Tibial nerve (tissue), 4 donors: ENCODE data around the gene SERPIND1.

ENCODE experiments used
- CTCF ChIP-seq, 5 experiments: fragments of 200-600 bp in 3 of 5; fragments of 450-650 bp in 2 of 5; sonication (generic) in 3 of 5; IDR thresholded peaks; one replicate each; pipeline ENCODE4 v1.5.1; 2016 to 2019; ENCODE audit warnings: antibody characterized with exemption in 5 of 5, mild to moderate bottlenecking in 3 of 5, moderate library complexity in 2 of 5
- EP300 ChIP-seq, 2 donors: sonication (generic); formaldehyde crosslinking; IDR thresholded peaks; one replicate each; pipeline ENCODE4 v1.6.1; 2017; ENCODE audit warnings: antibody characterized with exemption in 2 of 2, mild to moderate bottlenecking in 1 of 2
- POLR2A ChIP-seq, 2 donors: fragments of 450-650 bp; IDR thresholded peaks; one replicate each; pipeline ENCODE4 v1.6.1; 2017; ENCODE audit warnings: antibody characterized with exemption in 2 of 2, mild to moderate bottlenecking in 2 of 2, moderate library complexity in 2 of 2

DNA sequence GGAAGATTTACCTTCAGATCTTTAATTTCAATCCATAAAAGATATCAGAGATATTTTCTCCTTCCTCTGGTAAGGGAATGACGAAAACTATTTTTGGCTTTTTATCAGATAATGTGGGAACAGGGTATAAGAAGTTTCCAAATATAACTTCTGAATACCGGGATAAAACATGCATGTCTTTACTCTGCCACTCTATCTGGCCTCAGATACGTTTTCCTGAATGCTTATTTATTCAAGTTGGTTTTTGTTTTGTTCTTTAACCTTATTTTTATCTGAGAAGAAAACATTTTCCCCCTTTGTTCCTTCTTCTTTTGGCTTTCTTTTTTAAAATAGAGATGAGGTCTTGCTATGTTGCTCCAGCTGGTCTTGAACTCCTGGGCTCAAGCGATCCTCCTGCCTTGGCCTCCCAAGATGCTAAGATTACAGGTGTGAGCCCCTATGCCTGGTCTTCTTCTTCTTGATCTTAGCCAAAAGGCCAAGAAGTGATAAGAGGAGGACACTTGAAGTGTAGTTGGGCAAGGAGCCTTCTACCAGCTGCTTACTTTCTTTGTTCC, 1.5 kb downstream of the SERPIND1 start:
- TF ChIP-seq CTCF (IDR thresholded peaks at IDR 0.05) (no peak), POLR2A (IDR thresholded peaks at IDR 0.05) (no peak), EP300 (IDR thresholded peaks at IDR 0.05) (no peak)
